GM18951 (cell line): ENCODE measurements around the gene GUCY1A1.
"Not testable (repeated sequence)": the region's sequence is repeated elsewhere in the genome, so short reads cannot be mapped to it uniquely, and the experiment has no call there.

Source experiments
- POLR2A ChIP-seq: IDR thresholded peaks from 4 replicates; pipeline ENCODE4 v1.6.1; 2011; ENCODE audit warnings: mild to moderate bottlenecking; ENCODE audit not compliant: insufficient read length, insufficient read depth; ENCODE audit errors: extremely low read depth
- in situ Hi-C: fragments of 300-500 bp; cut with MboI; formaldehyde crosslinking; loops from one replicate; pipeline ENCODE4 v1.12.0; 2022; ENCODE audit warnings: low sequenced_read_pairs, mixed read lengths, inconsistent platforms; ENCODE audit not compliant: unreplicated experiment

Gene GUCY1A1

DNA sequence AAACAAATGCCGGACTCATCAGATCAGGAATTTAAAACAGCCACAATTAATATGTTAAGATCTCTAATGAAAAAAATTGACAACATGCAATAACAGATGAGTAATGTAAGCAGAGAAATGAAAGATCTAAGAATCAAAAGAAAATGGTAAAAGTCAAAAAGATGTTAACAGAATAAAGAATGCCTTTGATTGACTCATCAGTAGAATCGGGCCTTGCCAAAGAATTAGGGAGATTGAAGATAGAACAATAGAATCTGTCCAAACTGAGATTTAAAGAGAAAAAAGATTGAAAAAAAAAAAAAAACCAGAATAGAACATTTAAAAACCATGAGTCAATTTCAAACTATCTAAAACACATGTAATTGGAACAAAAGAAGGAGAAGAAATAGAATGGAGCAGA, 25.9 kb upstream of the GUCY1A1 start:
- no peak for TF ChIP-seq POLR2A
- in situ Hi-C loops = no loop called here

DNA sequence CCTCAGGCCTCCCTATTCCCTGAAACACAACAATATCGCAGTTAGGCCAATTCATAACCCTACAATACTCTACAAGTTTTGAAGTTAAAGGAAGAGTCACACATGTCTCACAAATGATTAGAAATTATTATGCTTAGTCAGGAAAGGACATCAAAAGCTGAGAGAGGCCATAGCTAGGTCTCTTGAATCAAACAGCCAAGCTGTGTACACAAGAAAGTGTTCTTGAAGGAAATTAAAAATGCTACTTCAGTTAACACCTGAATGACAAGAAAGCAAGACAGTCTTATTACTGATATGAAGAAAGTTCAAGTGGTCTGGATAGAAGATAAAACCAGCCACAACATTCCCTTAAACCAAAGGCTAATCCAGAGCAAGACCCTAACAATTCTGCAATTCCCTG, 23.6 kb upstream of the GUCY1A1 start:
- in situ Hi-C loops = no loop called here
- no peak for TF ChIP-seq POLR2A

DNA sequence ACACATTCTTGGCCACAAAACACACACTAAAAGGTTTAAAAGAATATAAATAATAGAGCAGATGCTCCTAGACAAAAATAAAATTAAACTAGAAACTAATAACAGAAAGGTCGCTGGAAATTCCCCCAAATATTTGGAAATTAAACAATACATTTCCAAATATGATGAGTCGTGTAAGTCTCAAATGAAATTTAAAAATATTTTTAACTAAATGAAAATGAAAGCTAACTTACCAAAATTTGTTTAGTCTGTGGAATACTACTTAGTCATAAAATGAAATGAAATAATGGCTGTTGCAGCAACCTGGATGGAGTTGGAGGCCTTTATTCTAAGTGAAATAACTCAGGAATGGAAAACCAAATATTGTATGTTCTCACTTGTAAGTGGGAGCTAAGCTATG, 20.6 kb upstream of the GUCY1A1 start:
- in situ Hi-C loops = no loop called here
- TF ChIP-seq POLR2A = no peak

DNA sequence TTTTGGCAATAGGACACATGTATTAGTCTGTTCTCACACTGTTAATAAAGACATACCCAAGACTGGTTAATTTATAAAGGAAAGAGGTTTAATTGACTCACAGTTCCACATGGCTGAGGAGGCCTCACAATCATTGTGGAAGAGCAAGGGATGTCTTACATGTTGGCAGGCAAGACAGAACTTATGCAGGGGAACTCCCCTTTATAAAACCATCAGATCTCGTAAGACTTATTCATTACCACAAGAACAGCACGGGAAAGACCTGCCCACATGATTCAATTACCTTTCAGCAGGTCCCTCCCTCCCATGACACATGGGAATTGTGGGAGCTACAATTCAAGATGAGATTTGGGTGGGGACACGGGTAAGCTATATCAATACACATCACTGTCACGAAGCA, 15.9 kb upstream of the GUCY1A1 start:
- in situ Hi-C loops = not testable (repeated sequence)

DNA sequence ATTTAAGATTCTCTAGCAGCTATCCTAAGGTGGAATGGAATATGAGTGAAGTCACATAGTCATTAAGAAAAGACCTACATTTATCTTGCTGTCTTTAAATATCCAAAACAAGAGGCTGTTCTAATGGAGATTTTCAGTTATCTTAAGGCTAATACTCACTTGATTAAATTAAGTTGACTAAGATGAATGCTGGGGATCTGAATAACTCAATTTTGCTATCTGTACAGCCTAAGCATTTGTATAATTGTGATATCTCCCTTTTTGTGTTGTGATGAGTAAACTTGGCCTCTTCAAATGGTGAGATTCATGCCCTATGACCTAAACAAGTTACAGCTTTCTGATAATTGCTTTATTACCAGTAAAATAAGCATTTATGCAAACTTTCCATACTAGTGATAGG, 13.6 kb upstream of the GUCY1A1 start:
- no peak for TF ChIP-seq POLR2A
- in situ Hi-C loops = no loop called here

DNA sequence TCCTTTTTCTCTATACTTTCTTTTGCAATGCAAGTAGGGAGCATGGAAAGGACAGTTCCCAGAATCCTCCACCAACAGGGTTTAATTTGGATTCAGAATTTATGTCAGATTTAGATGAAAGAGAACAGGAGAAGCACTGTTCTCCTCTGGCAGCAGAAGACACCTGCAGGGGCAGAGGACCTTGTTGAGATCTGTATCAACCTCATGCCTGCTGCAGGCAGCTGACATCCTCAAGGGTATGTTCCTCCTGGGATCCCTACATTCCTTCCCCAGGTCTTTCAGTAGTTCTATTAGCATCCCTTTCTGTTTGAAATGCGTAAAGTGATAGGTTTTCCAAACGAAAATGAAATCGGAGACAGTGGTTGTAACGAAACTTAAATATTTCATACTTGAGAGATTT, 10.6 kb upstream of the GUCY1A1 start:
- no peak for TF ChIP-seq POLR2A
- in situ Hi-C loops = no loop called here

DNA sequence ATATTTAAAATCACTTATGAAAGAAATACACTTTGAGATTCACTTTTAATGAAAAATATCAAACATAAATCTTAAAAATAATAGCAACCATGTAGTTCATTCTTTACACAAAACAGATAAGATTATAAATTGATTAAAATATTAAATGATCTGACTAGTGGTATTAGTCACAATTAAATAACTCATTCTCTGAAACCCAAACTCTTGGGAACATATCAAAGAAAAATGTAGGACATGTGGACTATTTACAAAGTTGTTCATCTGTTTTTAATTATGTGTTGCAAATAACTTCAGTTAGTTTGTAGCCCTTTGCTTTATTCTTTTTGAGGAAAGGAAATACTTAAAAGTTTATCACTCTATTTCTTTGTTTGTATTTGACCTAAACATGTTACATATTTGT, 9.5 kb upstream of the GUCY1A1 start:
- in situ Hi-C loops = no loop called here
- TF ChIP-seq POLR2A = no peak

DNA sequence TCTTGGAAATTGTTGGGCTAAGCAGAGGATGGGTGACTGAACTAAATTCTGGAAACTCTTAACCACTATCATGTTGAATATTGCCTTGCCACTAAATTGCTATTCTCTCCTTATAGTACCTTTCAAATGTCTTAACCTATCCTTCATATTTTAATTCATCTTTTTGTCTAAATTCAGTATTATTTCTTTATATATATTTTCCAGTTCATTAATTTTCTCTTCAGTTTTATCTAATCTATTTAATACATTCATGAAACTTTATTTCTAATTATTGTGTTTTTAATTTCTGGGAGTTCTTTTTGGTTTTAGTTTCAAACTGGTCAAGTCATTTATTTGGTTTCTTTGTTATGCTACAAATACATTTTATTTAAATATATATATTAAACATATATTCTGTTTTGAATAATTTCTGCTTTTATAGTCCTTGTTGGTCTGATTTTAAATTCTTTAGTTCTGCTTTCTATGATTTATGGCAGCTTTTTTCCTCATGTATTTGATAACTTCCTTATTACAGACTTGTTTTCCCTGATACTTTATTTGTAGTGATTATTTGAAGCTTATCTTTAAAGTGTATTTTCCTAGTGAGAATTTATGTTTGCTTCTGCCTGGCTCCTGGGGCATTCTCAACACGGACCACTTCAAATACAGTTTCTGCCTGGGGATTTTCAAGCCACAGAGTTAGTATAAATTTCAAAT, 8.5 kb upstream of the GUCY1A1 start:
- no peak for TF ChIP-seq POLR2A
- in situ Hi-C loops = no loop called here

DNA sequence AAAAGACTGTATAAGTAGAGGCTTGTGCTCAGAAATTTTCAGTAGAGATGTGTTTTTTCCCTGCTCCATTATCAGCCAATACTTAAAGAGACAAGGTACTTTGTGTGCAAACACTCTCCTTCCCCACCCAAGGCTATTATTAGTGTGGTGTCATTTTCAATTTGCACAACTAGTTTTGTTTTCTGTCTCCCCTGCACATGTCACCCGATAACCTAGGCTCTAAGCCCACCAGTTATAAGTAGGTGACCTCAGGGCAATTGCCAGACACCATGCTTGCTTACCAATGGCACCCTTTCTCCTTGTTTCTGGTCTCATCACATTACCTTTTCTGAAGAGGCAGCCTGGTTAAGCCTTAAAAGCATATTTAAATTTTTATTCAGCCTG, 8.0 kb upstream of the GUCY1A1 start:
- no peak for TF ChIP-seq POLR2A
- in situ Hi-C loops = no loop called here

DNA sequence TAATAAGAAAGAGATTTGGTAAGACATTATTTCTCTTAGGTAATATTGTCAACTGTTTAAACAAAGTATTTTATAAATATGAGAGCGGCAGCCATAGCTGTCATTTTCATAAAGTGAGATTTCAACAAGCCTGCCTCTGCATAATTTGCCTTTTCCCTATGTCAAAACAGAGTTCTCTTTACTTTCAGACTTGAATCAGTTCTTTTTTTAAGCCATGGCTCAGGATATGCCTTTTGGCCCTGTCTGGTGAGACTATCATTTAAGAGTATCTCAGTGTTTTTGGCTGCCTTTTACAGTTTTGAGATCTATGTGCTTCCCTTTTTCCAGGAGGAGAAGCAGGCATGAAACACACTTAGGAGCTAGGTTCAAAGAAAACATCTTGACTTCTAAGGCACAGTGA, 7.5 kb upstream of the GUCY1A1 start:
- TF ChIP-seq POLR2A = no peak
- in situ Hi-C loops = no loop called here

DNA sequence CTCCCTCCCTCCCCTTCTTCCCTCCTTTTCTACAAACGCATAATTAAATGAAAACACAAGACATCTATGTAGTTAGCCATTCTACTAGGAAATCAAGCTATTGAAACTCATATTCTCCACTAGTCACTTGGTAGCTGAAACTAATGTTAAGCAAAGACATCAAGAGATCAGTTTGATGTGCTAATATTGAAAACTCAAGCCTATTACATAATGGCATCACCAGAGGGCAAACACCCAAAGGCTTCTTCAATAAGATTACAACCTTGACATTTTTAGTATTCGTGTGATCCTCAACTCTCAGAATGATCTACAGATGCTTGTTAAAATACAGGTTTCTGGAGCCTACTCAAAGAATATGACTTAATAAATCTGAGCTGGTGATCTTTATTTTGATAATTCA, 6.2 kb upstream of the GUCY1A1 start:
- no peak for TF ChIP-seq POLR2A
- in situ Hi-C loops = no loop called here

DNA sequence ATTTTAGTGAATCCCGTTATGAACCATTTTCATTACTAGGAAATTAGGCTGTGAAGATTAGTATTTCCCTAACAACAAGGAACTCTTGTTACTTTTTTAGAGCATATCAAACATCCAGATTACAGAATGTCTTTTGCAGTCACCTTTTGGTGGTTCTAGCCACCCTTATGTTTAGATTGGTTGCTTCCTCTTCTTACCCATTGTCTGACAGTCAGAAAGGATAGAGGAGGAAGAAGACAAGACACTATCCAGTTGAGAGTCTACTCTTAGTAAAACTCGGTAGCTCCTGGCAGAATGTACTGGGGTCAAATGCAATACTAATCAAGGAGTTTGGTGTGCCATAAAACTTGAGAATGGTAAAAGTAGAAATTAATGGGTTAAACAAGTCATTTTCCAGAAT, 1.6 kb upstream of the GUCY1A1 start:
- TF ChIP-seq POLR2A = no peak
- in situ Hi-C loops = no loop called here

DNA sequence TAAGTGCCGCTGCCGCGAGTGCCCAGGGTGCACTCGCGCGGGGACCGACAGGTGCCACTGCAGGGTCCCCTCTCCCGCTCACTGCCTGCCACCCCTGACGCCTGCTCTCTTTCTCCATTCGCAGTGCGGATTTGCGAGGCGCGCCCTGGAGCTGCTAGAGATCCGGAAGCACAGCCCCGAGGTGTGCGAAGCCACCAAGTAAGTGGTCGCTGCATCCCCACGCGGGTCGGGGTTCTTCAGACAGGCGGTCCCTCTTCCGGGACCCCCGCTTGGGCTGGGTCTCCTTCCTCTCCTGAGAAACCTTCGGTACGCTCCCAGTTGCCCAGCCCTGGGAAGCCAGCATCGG, 547 bp downstream of the GUCY1A1 start:
- TF ChIP-seq POLR2A = peak; percentile 24
- in situ Hi-C loops = no loop called here

DNA sequence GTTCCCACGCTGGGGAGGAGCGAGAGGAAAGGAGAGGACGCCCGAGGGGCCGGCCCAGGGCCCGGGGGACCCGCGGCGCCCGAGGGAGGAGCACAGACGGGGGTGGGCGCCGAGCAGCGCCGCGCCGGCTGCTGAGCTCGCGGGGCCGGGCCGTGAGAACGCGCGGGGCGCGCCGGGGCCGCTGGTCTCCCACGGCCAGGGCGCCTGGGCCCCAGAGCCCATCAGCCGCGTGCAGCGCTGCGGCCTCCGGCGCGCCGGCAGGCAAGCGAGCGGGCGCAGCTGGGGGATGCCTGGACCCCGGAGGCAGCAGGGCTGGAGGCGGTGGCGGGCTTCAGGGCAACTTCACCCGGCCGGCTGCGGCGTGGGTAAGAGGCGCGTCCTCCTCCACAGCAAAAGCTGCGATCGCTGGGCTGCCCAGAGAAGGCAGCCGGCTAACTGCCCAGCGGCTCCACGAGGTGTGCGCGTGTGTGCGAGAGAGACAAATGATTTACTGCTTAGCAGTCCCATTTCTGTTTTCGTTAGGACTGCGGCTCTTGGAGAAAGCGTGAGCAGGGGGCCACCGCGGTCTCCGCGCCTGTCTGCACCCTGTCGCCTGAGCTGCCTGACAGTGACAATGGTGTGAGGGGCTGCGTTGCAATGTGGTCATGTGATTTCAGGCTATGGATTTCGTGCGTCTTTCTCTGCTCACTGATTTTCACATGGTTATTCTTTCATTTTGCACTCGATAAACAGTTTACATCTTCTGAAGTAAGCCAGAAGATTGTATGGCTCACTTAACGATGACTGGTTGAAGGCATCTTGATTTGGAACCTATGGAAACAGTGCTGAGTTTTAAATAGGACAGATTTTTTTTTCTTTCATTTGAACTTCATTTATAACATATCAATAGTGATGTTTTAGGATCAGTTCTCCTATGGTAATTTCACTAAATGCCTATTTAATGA, 1.2 kb downstream of the GUCY1A1 start:
- in situ Hi-C loops = no loop called here
- peak; percentile 59 for TF ChIP-seq POLR2A

DNA sequence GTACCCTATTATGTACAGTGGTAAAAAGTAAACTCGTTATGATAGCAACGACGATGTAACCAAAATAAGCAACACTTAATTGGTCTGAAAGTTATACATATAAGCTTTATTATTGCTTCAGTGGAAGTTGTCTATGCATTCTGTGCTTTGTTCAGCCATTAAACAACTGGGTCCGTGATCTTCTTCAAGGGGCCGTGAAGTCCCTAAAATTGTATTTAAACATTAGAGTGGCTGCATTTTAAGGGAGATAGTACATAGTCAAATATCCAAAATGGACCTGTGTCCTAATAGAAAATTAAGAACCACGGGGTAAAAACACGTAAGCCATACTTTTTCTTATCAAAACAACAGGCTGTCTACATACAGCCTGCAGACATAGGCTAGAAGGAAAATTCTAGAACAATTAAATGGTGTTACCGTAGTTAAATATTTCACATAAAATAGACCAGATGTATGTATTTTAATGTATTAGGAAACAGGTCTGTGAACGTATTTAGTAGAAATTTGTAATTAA, 2.1 kb downstream of the GUCY1A1 start:
- in situ Hi-C loops = no loop called here
- no peak for TF ChIP-seq POLR2A
